Sigmoid colon (tissue), 7 donors: ENCODE results near the gene TTLL11. TPM values are rescaled to one million over a fixed set of nuclear protein-coding genes. Genes with fewer than 3 reads are reported as not detected.

Experiments
- DNase-seq: peaks from one replicate; pipeline ENCODE4 v3.0.0-alpha.2; 2019
- H3K27ac ChIP-seq, 4 donors: fragments of 200-600 bp; sonication (generic); one replicate each; pipeline ENCODE4 v1.5.1; 2016 to 2019; ENCODE audit warnings: mild to moderate bottlenecking in 1 of 4
- H3K27me3 ChIP-seq, 3 donors: fragments of 200-600 bp; sonication (generic); one replicate each; pipeline ENCODE4 v1.5.1; 2019; ENCODE audit warnings: mild to moderate bottlenecking in 1 of 3
- H3K36me3 ChIP-seq, 4 donors: fragments of 200-600 bp; sonication (generic); one replicate each; pipeline ENCODE4 v1.5.1; 2016 to 2019
- H3K4me1 ChIP-seq, 4 donors: fragments of 200-600 bp; sonication (generic); one replicate each; pipeline ENCODE4 v1.5.1; 2017 to 2019
- H3K4me3 ChIP-seq, 4 donors: fragments of 200-600 bp; sonication (generic); one replicate each; pipeline ENCODE4 v1.5.1; 2017 to 2019; ENCODE audit warnings: mild to moderate bottlenecking in 2 of 4, moderate library complexity in 1 of 4
- H3K9me3 ChIP-seq, 4 donors: fragments of 200-600 bp in 3 of 4; sonication (generic) in 3 of 4; one replicate each; pipeline versions ENCODE4 v1.5.1 to v1.6.1; 2013 to 2019
- CTCF ChIP-seq, 4 experiments: fragments of 450-650 bp in 3 of 4; fragments of 200-600 bp in 1 of 4; IDR thresholded peaks; one replicate each; pipeline ENCODE4 v1.5.1; 2016 to 2019; ENCODE audit warnings: antibody characterized with exemption in 4 of 4, mild to moderate bottlenecking in 3 of 4, moderate library complexity in 2 of 4
- EP300 ChIP-seq, 4 donors: sonication (generic); formaldehyde crosslinking; IDR thresholded peaks; one replicate each; pipeline ENCODE4 v1.6.1; 2017; ENCODE audit warnings: antibody characterized with exemption in 4 of 4
- POLR2A ChIP-seq, 2 donors: fragments of 450-650 bp; IDR thresholded peaks; one replicate each; pipeline ENCODE4 v1.6.1; 2016; ENCODE audit warnings: antibody characterized with exemption in 2 of 2, mild to moderate bottlenecking in 2 of 2, moderate library complexity in 2 of 2
- POLR2AphosphoS5 ChIP-seq, 4 donors: sonication (generic); formaldehyde crosslinking; IDR thresholded peaks; one replicate each; pipeline ENCODE4 v1.6.1; 2017; ENCODE audit warnings: antibody characterized with exemption in 4 of 4
- WGBS, 2 donors: extraction: QIAGEN DNeasy Blood & Tissue Kit; methylation state at CpG; one replicate each; pipeline ENCODE4 v1.1.7; 2013; 5-methylcytosine and 5-hydroxymethylcytosine counted together
- intact Hi-C: fragments of 100-400 bp; cut with DNase I; formaldehyde crosslinking; loops from one replicate; pipeline ENCODE4 v1.15.1; 2023
- polyA plus RNA-seq, 3 donors: library from polyadenylated mRNA; stranded (reverse); fragments of 200-250 nt; gene quantifications; one replicate each; pipeline ENCODE4 v1.2.3, GENCODE V29; 2013
- total RNA-seq, 4 donors: library from RNA; depleted of rRNA; stranded (reverse); fragments of >200 nt; gene quantifications; one replicate each; pipeline ENCODE4 v1.1.0, GENCODE V29; 2016
- donor health status: healthy with polysubstance abuse.
- donor health status: Bipolar disorder and iron deficiency.
- donor health status: healthy.

Gene TTLL11
- total and polyA plus RNA-seq, 7 donors = 4.2 to 40.7 (median 27.6) TPM

DNA sequence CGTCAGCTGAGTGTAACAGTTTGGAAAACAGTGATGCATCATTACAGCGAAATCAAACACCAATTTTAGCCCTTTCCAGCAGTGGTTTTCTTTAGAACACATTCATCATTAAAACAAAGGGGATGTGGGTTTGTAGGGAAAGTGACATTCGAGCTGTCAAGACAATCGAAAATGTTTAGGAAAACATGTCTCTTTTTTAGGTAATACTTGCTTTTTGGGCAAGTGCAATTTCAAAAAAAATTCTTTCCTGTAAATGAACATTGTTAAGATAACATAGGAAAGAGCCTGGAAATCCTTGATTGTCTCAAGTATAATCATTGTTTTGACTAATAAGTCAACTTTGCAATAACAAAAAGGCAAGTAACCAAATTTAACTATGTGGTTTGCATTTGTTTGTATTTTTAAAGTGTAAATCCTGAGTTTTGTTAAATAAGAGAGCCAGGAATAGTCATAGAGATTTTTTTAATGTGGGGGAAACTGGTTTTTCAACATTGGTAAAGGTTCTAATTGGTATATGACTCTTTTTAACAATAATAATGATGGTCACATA is 182.5 kb downstream of the TTLL11 start:
- Histone ChIP-seq H3K9me3 (no peaks in the 10 kb centered on the region), H3K4me3 (no peak overlapping the region), H3K36me3 (peaks cover 0 to 3% (median 0%) of the 10 kb centered on the region in 4 donors), H3K27me3 (no peaks in the 10 kb centered on the region), H3K4me1 (no peaks in the 10 kb centered on the region), H3K27ac (no peak overlapping the region)
- intact Hi-C loops = no loop called here
- DNase-seq = no peak
- TF ChIP-seq EP300 (IDR thresholded peaks at IDR 0.05) = no peak
- no peak for TF ChIP-seq CTCF (IDR thresholded peaks at IDR 0.05)
- no peak for TF ChIP-seq POLR2A (IDR thresholded peaks at IDR 0.05)
- TF ChIP-seq POLR2AphosphoS5 (IDR thresholded peaks at IDR 0.05) = no peak
- 59 to 82% methylated on average over 4 of the region's 4 CpGs for WGBS, 2 donors

- WGBS, 2 donors = 69 to 77% methylated on average over 5 of the region's 5 CpGs
- no peak overlapping the region for H3K27ac ChIP-seq
- H3K4me1 ChIP-seq = no peaks in the 10 kb centered on the region
- no peak overlapping the region for H3K4me3 ChIP-seq
- intact Hi-C loops = no loop called here
- no peak for DNase-seq
- TF ChIP-seq EP300 (IDR thresholded peaks at IDR 0.05) (no peak), POLR2AphosphoS5 (IDR thresholded peaks at IDR 0.05) (no peak), CTCF (IDR thresholded peaks at IDR 0.05) (no peak), POLR2A (IDR thresholded peaks at IDR 0.05) (no peak)
- H3K36me3 ChIP-seq = no peaks in the 10 kb centered on the region
- H3K27me3 ChIP-seq = no peaks in the 10 kb centered on the region
- H3K9me3 ChIP-seq = no peaks in the 10 kb centered on the region
Observed at GRCh38 chr9:121909111-121909510, 184.0 kb downstream of the TTLL11 start.

DNA sequence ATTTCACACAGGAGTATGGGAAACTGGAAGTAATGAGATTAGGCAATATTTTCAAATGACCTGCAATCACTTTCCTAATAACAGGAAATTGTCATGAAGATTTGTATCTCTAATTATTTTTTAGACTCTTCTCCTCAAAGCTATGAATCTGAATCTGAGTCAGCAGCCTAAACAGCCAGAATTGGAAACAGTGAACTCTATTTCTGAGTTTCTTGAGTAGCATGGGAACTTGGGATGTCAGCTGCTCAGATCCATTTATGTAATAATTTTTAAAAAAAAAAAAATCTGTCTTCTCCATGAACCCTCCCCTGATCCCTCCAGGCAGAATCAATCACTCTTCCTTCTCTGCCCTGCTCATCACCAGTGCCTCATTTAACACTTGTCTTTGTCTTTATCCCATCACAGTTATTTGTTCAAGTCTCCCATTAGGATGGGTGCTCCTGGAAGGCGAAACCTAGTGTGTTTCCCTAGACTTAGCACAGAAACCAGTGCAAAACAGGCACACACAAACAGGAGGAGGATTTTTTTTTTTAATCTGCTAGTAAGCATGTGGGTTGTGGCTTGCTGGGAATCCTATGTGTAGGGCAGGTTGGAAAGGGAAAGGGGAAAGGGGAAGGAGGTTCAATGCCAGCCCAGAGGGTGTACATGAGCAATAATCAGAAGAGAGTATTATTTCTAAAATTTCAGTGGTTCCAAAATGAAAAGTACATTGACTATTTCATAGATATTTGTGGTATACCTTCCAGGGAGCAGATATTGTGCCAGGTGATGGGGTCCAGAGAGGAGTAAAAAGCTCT is 186.8 kb downstream of the TTLL11 start:
- no peak overlapping the region for H3K27ac ChIP-seq
- intact Hi-C loops = no loop called here
- no peaks in the 10 kb centered on the region for H3K27me3 ChIP-seq
- H3K9me3 ChIP-seq = no peaks in the 10 kb centered on the region
- no peak overlapping the region for H3K4me3 ChIP-seq
- no peak for DNase-seq
- WGBS, 2 donors = 93 to 94% methylated on average over 1 of the region's 1 CpG
- peak in 1 of 4 donors; percentile 17 for TF ChIP-seq POLR2AphosphoS5 (IDR thresholded peaks at IDR 0.05)
- TF ChIP-seq EP300 (IDR thresholded peaks at IDR 0.05) = no peak
- TF ChIP-seq POLR2A (IDR thresholded peaks at IDR 0.05) = no peak
- no peaks in the 10 kb centered on the region for H3K4me1 ChIP-seq
- H3K36me3 ChIP-seq = no peaks in the 10 kb centered on the region

DNA sequence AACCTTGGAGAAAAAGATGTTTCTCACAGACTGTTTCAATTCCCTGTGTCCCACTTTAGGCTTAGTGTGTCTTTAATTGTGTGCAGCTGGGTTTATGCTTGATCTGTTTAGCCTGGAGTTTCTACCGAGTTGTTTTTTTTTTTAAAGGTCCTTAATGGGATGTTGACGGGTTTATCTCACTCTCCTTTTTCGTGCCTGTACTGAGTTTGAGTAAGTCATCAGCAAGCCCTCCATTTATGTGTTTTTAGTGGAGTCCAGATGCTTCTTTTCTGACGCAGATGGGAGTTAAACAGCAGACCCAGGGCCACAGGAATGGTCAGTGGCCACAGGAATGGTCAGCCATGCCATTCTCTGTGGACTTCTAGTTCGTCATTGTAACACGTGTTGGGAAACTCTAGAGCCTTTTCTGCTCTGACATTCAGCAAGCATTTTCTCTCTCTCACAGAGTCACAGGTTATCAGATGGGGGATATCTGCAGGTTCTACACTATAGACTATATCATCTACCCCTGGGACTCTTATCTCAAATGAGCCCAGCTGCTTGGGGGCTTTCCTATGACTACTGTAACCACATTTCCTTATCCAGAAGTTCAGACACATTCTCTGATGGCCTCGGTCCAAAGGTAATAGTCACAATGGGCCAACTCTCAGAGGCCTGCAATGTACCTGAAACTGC is 190.5 kb downstream of the TTLL11 start:
- 69 to 71% methylated on average over 7 of the region's 7 CpGs for WGBS, 2 donors
- no peak for DNase-seq
- H3K27ac ChIP-seq = peak overlapping the region in 2 of 4 donors; percentile 6 to 16
- TF ChIP-seq CTCF (IDR thresholded peaks at IDR 0.05) = no peak
- TF ChIP-seq POLR2A (IDR thresholded peaks at IDR 0.05) = no peak
- no peak for TF ChIP-seq EP300 (IDR thresholded peaks at IDR 0.05)
- peak in 1 of 4 donors; percentile 27 for TF ChIP-seq POLR2AphosphoS5 (IDR thresholded peaks at IDR 0.05)
- H3K36me3 ChIP-seq = no peaks in the 10 kb centered on the region
- H3K27me3 ChIP-seq = no peaks in the 10 kb centered on the region
- H3K4me1 ChIP-seq = peaks cover 0 to 4% (median 0%) of the 10 kb centered on the region in 4 donors
- intact Hi-C loops = no loop called here
- no peak overlapping the region for H3K4me3 ChIP-seq
- peaks cover 0 to 3% (median 0%) of the 10 kb centered on the region in 4 donors for H3K9me3 ChIP-seq

GRCh38 chr9:121901616-121902015 is 191.5 kb downstream of the TTLL11 start:
- intact Hi-C loops = no loop called here
- DNase-seq = no peak
- 83 to 94% methylated on average over 3 of the region's 3 CpGs for WGBS, 2 donors

More at GRCh38 chr9:121901616-121902015, 191.5 kb downstream of the TTLL11 start:
- H3K27me3 ChIP-seq = no peaks in the 10 kb centered on the region
- no peak overlapping the region for H3K4me3 ChIP-seq
- H3K4me1 ChIP-seq = peaks cover 0 to 4% (median 0%) of the 10 kb centered on the region in 4 donors
- no peak overlapping the region for H3K27ac ChIP-seq
- no peaks in the 10 kb centered on the region for H3K36me3 ChIP-seq
- TF ChIP-seq EP300 (IDR thresholded peaks at IDR 0.05) (no peak), POLR2AphosphoS5 (IDR thresholded peaks at IDR 0.05) (no peak), CTCF (IDR thresholded peaks at IDR 0.05) (no peak), POLR2A (IDR thresholded peaks at IDR 0.05) (no peak)
- H3K9me3 ChIP-seq = peaks cover 0 to 3% (median 0%) of the 10 kb centered on the region in 4 donors
